GM21360 (cell line): ENCODE measurements around the gene SRP54.
"Not testable (repeated sequence)": the region's sequence is repeated elsewhere in the genome, so short reads cannot be mapped to it uniquely, and the experiment has no call there.

ENCODE experiments used
- ATAC-seq: cut with Tn5 transposase; IDR thresholded peaks from one replicate; pipeline ENCODE4 v1.9.1; 2021; ENCODE audit warnings: mild to moderate bottlenecking, moderate library complexity; ENCODE audit not compliant: unreplicated experiment

SRP54 gene

GRCh38 chr14:35046048-35046750 lies 63.4 kb downstream of the SRP54 start, which contains the start of gene FAM177A1:
Gene FAM177A1, plus strand, starts transcription at chr14:35046272. Its CDS starts 192 bp downstream, at chr14:35046464.
- ATAC-seq: peak; percentile 95

DNA sequence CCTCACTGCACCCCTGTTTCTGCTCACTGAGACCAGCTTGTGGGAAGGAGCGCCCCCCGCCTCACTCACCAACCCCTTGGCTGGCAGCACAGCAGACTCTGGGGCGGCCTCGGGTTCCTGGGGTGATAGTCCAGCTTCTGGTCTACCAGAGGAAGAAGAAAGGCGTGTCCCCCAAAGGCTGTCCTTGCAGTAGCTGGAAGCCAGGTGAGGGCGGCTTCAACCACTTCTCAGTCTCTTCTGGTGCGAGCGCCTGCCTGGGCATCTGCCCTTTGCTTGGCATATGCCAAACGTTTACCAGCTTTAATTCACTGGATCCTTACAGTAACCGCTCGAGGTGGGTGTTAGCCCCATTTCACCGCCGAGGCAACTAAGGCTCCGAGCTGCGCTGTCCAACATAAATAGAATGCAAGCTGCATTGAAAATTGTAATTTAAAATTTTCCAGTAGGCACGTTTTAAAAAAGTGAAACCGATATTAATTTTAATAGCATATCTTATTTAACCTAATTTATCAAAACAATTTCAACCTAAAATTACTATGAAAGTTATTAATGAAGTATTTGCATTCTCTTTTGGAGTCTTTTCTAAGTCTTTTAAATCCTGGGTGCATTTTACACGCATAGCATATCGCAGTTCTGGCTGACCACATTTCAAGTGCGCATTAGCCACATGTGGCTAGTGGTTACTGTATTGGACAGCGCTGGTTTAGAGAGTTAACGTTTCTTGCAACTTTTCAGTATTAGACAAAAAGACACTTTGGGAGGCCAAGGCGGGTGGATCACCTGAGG lies 64.2 kb downstream of the SRP54 start:
- peak; percentile 29 for ATAC-seq

DNA sequence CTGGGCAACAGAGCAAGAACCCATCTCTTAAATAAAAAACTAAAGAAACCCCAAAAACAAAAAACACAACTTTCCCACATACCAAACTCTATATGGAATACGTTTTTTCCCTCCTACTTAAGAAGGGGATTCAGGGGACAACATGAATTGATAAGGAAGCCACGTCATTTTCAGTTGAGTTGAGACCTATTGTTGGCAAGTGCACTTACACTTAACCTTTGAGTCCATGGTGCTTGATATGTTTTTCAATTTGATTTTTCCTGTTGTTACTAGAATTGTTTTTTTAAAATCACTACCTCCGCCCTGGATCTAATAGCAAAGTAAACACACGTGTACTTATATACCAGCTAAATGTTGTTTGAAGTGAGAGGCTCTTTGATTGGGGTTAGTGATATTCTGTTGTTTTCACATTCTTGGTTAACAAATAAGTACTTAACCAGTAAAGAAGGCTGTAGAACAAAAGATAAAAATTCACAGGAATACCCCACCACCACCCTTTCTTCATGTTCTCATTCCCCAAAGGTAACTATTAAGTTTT lies 65.3 kb downstream of the SRP54 start:
- no peak for ATAC-seq

DNA sequence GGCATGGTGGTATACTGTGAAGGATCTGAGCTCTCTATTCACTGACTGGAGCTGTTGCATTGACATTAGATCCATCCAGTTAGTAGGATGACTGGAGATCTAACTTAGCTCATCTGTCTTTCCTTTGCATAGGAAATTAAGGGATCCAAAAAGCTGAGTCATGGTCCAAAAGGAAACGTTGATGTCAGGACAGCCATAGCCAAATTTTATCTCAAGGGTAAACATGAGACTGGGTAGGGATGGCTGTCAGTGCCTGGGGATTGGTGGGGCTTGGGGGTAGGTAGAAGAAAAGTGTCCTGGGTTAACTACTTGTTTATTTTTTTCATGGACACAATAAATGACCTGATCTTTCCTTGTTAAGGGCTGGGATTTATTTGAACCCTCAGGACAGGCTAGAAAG lies 67.9 kb downstream of the SRP54 start:
- ATAC-seq: no peak

- ATAC-seq: no peak
Observed at GRCh38 chr14:35051796-35052195, 69.0 kb downstream of the SRP54 start.

DNA sequence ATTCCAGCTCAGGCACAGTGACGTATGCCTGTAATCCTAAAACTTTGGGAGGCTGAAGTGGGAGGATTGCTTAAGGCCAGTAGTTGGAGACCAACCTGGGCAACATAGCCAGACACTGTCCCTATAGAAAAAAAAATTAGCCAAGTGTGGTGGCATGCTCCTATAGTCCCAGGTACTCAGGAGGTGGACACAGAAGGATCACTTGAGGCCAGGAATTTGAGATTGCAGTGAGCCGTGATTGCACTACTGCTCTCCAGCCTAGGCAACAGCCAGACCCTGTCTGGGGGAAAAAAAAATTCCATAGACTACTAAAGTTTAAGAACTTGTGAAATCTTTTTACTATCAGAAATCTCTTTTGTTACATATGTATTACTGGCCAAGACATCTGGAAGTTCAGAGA lies 69.8 kb downstream of the SRP54 start:
- no peak for ATAC-seq

DNA sequence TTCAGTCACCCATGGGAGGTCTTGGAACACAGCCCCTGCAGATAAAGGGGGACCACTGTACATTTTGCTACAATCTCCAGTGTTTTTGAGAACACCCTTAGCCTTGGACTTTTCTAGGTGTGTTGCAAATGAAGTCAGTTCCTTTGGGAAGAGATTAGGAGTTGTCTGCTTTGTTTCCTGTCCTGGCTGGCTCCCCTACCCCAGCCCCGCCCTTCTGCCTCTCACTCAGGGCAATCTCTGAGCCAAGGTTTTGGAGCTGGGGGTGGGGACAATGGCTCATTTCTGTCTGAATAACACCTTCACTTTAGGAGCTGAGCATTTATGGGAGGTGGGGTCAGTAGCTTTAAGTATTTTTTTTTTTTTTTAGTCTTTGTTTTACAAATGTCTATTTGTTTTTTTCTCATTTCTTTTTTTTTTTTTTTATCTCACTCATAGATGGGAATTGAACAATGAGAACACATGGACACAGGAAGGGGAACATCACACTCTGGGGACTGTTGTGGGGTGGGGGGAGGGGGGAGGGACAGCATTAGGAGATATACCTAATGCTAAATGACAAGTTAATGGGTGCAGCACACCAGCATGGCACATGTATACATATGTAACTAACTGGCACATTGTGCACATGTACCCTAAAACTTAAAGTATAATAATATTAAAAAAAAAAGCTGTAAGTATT lies 78.5 kb downstream of the SRP54 start:
- ATAC-seq: not testable (repeated sequence)

DNA sequence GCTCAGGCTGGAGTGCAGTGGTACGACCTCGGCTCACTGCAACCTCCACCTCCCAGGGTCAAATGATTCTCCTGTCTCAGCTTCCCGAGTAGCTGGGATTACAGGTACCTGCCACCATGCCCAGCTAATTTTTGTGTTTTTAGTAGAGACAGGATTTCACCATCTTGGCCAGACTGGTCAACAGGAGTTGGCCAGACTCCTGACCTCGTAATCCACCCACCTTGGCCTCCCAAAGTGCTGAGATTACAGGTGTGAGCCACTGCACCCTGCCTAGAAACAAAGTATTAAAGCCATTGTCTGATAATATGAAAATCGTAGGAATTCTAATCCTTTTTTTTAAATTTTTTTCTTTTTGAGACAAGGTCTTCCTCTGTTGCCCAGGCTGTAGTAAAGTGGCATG lies 82.9 kb downstream of the SRP54 start:
- ATAC-seq: not testable (repeated sequence)

- ATAC-seq: no peak
Observed at GRCh38 chr14:35068238-35069012, 85.6 kb downstream of the SRP54 start.

DNA sequence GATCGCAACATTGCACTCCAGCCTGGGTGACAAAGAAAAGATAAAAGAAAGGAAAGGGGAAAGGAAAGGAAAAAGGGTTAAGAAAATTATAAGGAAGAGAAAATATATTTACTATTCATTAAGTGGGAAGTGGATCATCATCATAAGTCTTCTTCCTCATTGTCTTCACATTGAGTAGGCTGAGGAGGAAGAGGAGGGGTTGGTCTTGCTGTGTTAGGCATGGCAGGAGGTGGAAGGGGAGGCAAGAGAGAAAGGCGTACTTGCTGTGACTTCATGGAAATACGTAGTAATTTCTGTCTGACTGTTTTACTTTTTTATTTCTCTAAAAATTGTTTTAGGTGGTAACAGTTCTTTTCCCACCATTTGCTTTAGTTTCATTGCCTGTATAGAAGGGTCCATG lies 89.4 kb downstream of the SRP54 start:
- ATAC-seq: no peak

DNA sequence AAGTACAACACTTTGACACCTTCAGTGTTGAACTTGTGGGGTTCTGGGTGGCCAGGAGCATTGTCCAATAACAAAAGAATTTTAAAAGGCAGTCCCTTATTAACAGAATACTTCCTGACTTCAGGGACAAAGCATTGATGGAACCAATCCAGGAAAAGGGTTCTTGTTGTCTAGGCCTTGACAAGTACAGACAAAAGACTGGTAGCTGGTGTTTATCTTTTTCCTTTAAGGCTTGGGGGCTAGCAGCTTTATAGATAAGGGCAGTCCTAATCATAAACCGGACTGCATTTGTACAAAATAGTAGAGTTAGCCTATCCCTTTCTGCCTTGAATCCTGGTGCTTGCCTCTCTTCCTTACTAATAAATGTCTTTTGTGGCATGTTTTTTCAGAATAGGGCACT lies 90.7 kb downstream of the SRP54 start:
- ATAC-seq: no peak

- no peak for ATAC-seq
Observed at GRCh38 chr14:35078082-35078481, 95.3 kb downstream of the SRP54 start.
